Neuronal stem cell (in vitro differentiated cells): Measurements from ENCODE around the gene KBTBD7.

Experiments
- DNase-seq: peaks from one replicate; pipeline ENCODE4 v3.0.0-alpha.2; 2013; ENCODE audit warnings: low spot score
- H2AFZ ChIP-seq: one replicate; pipeline ENCODE4 v1.6.1; 2013; ENCODE audit warnings: mild to moderate bottlenecking, low read length, inconsistent platforms
- H2AK5ac ChIP-seq: 2 replicates; pipeline ENCODE4 v1.6.1; 2013; ENCODE audit warnings: low read depth, mild to moderate bottlenecking, inconsistent platforms, low read length, moderate library complexity, mixed read lengths
- H2BK120ac ChIP-seq: 2 replicates; pipeline ENCODE4 v1.6.1; 2013; ENCODE audit warnings: low read depth, mild to moderate bottlenecking, inconsistent platforms, low read length, moderate library complexity, mixed read lengths
- H2BK12ac ChIP-seq: one replicate; pipeline ENCODE4 v1.6.1; 2013; ENCODE audit warnings: low read length, inconsistent platforms
- H2BK15ac ChIP-seq: 2 replicates; pipeline ENCODE4 v1.6.1; 2013; ENCODE audit warnings: mild to moderate bottlenecking, low read length, inconsistent platforms, mixed read lengths
- H2BK5ac ChIP-seq: one replicate; pipeline ENCODE4 v1.6.1; 2013; ENCODE audit warnings: inconsistent platforms, mild to moderate bottlenecking, low read length, moderate library complexity
- H3K14ac ChIP-seq: one replicate; pipeline ENCODE4 v1.6.1; 2013; ENCODE audit warnings: low read length, inconsistent platforms
- H3K18ac ChIP-seq: 2 replicates; pipeline ENCODE4 v1.6.1; 2013; ENCODE audit warnings: low read length, inconsistent platforms
- H3K23ac ChIP-seq: 2 replicates; pipeline ENCODE4 v1.6.1; 2013; ENCODE audit warnings: low read depth, mild to moderate bottlenecking, mixed read lengths, low read length, inconsistent platforms; ENCODE audit not compliant: poor library complexity
- H3K27ac ChIP-seq: replicated peaks from 3 replicates; pipeline ENCODE4 v1.5.1; 2013; ENCODE audit warnings: low read length, inconsistent platforms
- H3K27me3 ChIP-seq, 3 experiments: 2 replicates each; pipeline ENCODE4 v1.6.1; 2013; ENCODE audit warnings: low read length in 3 of 3, mild to moderate bottlenecking in 2 of 3, inconsistent platforms in 1 of 3, low read depth in 1 of 3, mixed read lengths in 1 of 3, moderate library complexity in 1 of 3; ENCODE audit not compliant: control insufficient read depth in 3 of 3, insufficient read depth in 3 of 3
- H3K36me3 ChIP-seq, 2 donors: replicated peaks in 1 of 2; 2 replicates each; pipeline ENCODE4 v1.6.1; 2013; ENCODE audit warnings: low read length in 2 of 2; ENCODE audit not compliant: control insufficient read depth in 2 of 2, insufficient read depth in 2 of 2
- H3K4ac ChIP-seq: 2 replicates; pipeline ENCODE4 v1.6.1; 2013; ENCODE audit warnings: inconsistent platforms, mild to moderate bottlenecking, low read length, moderate library complexity
- H3K4me1 ChIP-seq, 2 donors: 1 replicate in 1 of 2; 2 replicates in 1 of 2; pipeline ENCODE4 v1.6.1; 2013; ENCODE audit warnings: low read length in 2 of 2, low read depth in 1 of 2; ENCODE audit not compliant: control insufficient read depth in 2 of 2, insufficient read depth in 1 of 2
- H3K4me2 ChIP-seq: one replicate; pipeline ENCODE4 v1.6.1; 2013; ENCODE audit warnings: mild to moderate bottlenecking, low read length, inconsistent platforms; ENCODE audit not compliant: insufficient read depth, poor library complexity, severe bottlenecking
- H3K4me3 ChIP-seq, 2 donors: 2 replicates each; pipeline ENCODE4 v1.5.1; 2013; ENCODE audit warnings: low read length in 2 of 2, mild to moderate bottlenecking in 2 of 2, inconsistent platforms in 1 of 2, moderate library complexity in 1 of 2
- H3K79me1 ChIP-seq: one replicate; pipeline ENCODE4 v1.6.1; 2013; ENCODE audit warnings: low read depth, mild to moderate bottlenecking, inconsistent platforms, low read length, moderate library complexity
- H3K9ac ChIP-seq: one replicate; pipeline ENCODE4 v1.6.1; 2013; ENCODE audit warnings: mild to moderate bottlenecking, low read depth, low read length, inconsistent platforms; ENCODE audit not compliant: poor library complexity
- H3K9me3 ChIP-seq, 2 donors: replicated peaks in 1 of 2; 2 replicates each; pipeline versions ENCODE3 to v1.6.1; 2013; ENCODE audit warnings: low read length in 2 of 2, mild to moderate bottlenecking in 2 of 2, inconsistent platforms in 1 of 2, low read depth in 1 of 2, mixed read lengths in 1 of 2, moderate library complexity in 1 of 2; ENCODE audit not compliant: control insufficient read depth in 2 of 2, insufficient read depth in 1 of 2
- H4K8ac ChIP-seq: one replicate; pipeline ENCODE4 v1.6.1; 2013; ENCODE audit warnings: low read depth, mild to moderate bottlenecking, inconsistent platforms, low read length, moderate library complexity
- H4K91ac ChIP-seq: one replicate; pipeline ENCODE4 v1.6.1; 2013; ENCODE audit warnings: low read length, low read depth, mild to moderate bottlenecking, inconsistent platforms; ENCODE audit not compliant: poor library complexity
- WGBS, 2 donors: extraction: QIAGEN DNeasy Blood & Tissue Kit; methylation state at CpG; one replicate each; pipeline ENCODE4 v1.1.7; 2013; ENCODE audit warnings: missing lambda C conversion rate in 2 of 2, mixed read lengths in 1 of 2; ENCODE audit not compliant: insufficient read length in 2 of 2, insufficient replicate concordance in 1 of 2; ENCODE audit errors: extremely low coverage in 2 of 2; 5-methylcytosine and 5-hydroxymethylcytosine counted together

KBTBD7 gene

GRCh38 chr13:41188584-41188983 lies 5.8 kb downstream of the KBTBD7 start:
- Histone ChIP-seq H2BK5ac (no peak overlapping the region), H3K9ac (no peak overlapping the region), H3K18ac (no peak overlapping the region), H2AK5ac (no peak overlapping the region), H2BK120ac (no peak overlapping the region), H4K91ac (no peak overlapping the region), H3K4ac (no peak overlapping the region), H3K36me3 (peaks cover 0 to 16% of the 10 kb centered on the region in 2 donors), H3K9me3 (peaks cover 2 to 24% of the 10 kb centered on the region in 2 donors), H3K4me1 (peaks cover 0 to under 1% of the 10 kb centered on the region in 2 donors), H3K79me1 (peaks cover 2% of the 10 kb centered on the region), H3K14ac (no peak overlapping the region), H3K4me3 (no peak overlapping the region), H3K27me3 (no peaks in the 10 kb centered on the region), H3K4me2 (no peak overlapping the region), H3K27ac (no peak overlapping the region), H2AFZ (no peak overlapping the region), H2BK12ac (no peak overlapping the region), H4K8ac (no peak overlapping the region), H2BK15ac (no peak overlapping the region), H3K23ac (no peak overlapping the region)
- DNase-seq = no peak
- no CpG with 5 or more reads among the region's 6 CpGs for WGBS, 2 donors

- Histone ChIP-seq H3K4me2 (no peak overlapping the region), H3K27me3 (no peaks in the 10 kb centered on the region), H3K14ac (no peak overlapping the region), H3K4ac (no peak overlapping the region), H3K23ac (no peak overlapping the region), H3K9me3 (peaks cover 2 to 7% of the 10 kb centered on the region in 2 donors), H4K91ac (no peak overlapping the region), H3K27ac (no peak overlapping the region), H3K79me1 (no peaks in the 10 kb centered on the region), H3K4me1 (no peaks in the 10 kb centered on the region), H3K18ac (no peak overlapping the region), H4K8ac (no peak overlapping the region), H2BK15ac (no peak overlapping the region), H3K9ac (no peak overlapping the region), H3K36me3 (no peaks in the 10 kb centered on the region), H2AK5ac (no peak overlapping the region), H2BK5ac (no peak overlapping the region), H2AFZ (no peak overlapping the region), H2BK120ac (no peak overlapping the region), H2BK12ac (no peak overlapping the region), H3K4me3 (no peak overlapping the region)
- WGBS, 2 donors = no CpG with 5 or more reads among the region's 3 CpGs
- DNase-seq = no peak
These were observed 7.9 kb downstream of the KBTBD7 start for GRCh38 chr13:41186481-41186880.

- Histone ChIP-seq H4K8ac (no peak overlapping the region), H3K4me2 (no peak overlapping the region), H3K27me3 (no peaks in the 10 kb centered on the region), H3K14ac (no peak overlapping the region), H3K36me3 (no peaks in the 10 kb centered on the region), H3K27ac (no peak overlapping the region), H3K4me3 (no peak overlapping the region), H3K9ac (no peak overlapping the region), H3K18ac (no peak overlapping the region), H2BK5ac (no peak overlapping the region), H2AK5ac (no peak overlapping the region), H2BK120ac (no peak overlapping the region), H3K23ac (no peak overlapping the region), H2BK15ac (no peak overlapping the region), H2AFZ (no peak overlapping the region), H3K4me1 (no peaks in the 10 kb centered on the region), H2BK12ac (no peak overlapping the region), H3K4ac (no peak overlapping the region), H4K91ac (no peak overlapping the region), H3K9me3 (peaks cover 0 to 5% of the 10 kb centered on the region in 2 donors), H3K79me1 (no peaks in the 10 kb centered on the region)
- no peak for DNase-seq
These were observed 12.1 kb downstream of the KBTBD7 start for GRCh38 chr13:41182231-41182630.

GRCh38 chr13:41179593-41180250 lies 14.6 kb downstream of the KBTBD7 start:
- H3K27ac ChIP-seq = no peak overlapping the region
- H2AFZ ChIP-seq = no peak overlapping the region
- H3K4me2 ChIP-seq = no peak overlapping the region
- H3K36me3 ChIP-seq = no peaks in the 10 kb centered on the region
- no peak for DNase-seq
- H4K91ac ChIP-seq = no peak overlapping the region
- no peak overlapping the region for H2BK12ac ChIP-seq
- no peak overlapping the region for H2BK120ac ChIP-seq
- no peaks in the 10 kb centered on the region for H3K4me1 ChIP-seq
- H3K27me3 ChIP-seq = no peaks in the 10 kb centered on the region
- no peak overlapping the region for H2BK5ac ChIP-seq
- no peak overlapping the region for H2AK5ac ChIP-seq
- no CpG with 5 or more reads among the region's 4 CpGs for WGBS, 2 donors
- no peak overlapping the region for H2BK15ac ChIP-seq
- no peak overlapping the region for H3K18ac ChIP-seq
- no peak overlapping the region for H3K4me3 ChIP-seq
- H3K9ac ChIP-seq = no peak overlapping the region
- H3K79me1 ChIP-seq = no peaks in the 10 kb centered on the region
- no peak overlapping the region for H4K8ac ChIP-seq
- H3K4ac ChIP-seq = no peak overlapping the region
- no peak overlapping the region for H3K23ac ChIP-seq
- H3K9me3 ChIP-seq = peaks cover 3 to 10% of the 10 kb centered on the region in 2 donors
- no peak overlapping the region for H3K14ac ChIP-seq
